Measurements from ENCODE around the gene ASF1B.

The ASF1B gene

DNA sequence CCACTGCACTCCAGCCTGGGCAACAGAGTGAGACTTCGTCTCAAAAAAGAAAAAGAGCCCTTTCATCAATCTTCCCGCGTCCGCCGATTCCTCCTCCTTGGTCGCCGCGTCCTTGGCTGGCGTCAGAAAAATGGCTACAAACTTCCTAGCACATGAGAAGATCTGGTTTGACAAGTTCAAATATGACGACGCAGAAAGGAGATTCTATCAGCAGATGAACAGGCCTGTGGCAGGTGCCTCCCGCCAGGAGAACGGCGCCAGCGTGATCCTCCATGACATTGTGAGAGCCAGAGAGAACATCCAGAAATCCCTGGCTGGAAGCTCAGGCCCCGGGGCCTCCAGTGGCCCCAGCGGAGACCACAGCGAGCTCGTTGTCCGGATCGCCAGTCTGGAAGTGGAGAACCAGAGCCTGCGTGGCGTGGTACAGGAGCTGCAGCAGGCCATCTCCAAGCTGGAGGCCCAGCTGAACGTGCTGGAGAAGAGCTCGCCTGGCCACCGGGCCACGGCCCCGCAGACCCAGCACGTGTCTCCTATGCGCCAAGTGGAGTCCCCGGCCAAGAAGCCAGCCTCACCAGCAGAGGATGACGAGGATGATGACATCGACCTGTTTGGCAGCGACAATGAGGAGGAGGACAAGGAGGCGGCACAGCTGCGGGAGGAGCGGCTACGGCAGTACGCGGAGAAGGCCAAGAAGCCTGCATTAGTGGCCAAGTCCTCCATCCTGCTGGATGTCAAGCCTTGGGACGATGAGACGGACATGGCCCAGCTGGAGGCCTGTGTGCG is 65.9 kb downstream of the ASF1B start:
- Mint-ChIP-seq H3K36me3 (no peaks in the 10 kb centered on the region), H3K9me3 (no peaks in the 10 kb centered on the region), H3K4me3 (no peak overlapping the region), H3K4me1 (peaks cover 25% of the 10 kb centered on the region), H3K27ac (no peak overlapping the region), H3K27me3 (peaks cover 71% of the 10 kb centered on the region)
- no peak for DNase-seq
- CTCF ChIA-PET: interaction anchor here (1.2 to 6.7 kb wide), 5 partner anchors 12 to 195 kb away, joined by 3 to 70 read pairs (median 6); no protein-coding TSS in a partner anchor
